ENCODE results near the gene SPIRE2.

DNA sequence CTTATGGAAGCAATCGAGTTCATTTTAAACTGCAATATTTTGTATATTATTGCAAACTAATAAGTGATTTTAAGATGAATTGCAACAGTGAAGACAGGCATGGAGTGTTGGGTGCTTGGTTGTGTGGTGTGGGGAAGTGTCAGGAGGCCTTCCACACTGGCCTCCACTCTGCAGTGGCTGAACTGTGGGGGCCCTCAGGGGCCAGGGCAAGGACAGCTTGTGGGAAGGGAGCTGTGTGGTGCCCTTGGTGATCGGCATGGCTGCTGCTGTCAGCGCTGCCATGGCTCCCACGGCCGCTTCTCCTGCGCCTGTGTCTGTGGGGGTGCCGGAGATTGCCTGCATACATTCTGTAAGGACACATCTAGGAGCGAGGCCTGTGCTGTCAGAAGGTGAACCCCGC lies 64.4 kb downstream of the SPIRE2 start:
- TF ChIP-seq EZH2 (IDR thresholded peaks at IDR 0.05; ENCODE audit: insufficient read depth, poor library complexity, severe bottlenecking) (no peak), EZH2phosphoT487 (IDR thresholded peaks at IDR 0.05; ENCODE audit: insufficient read depth, low read depth) (no peak)
